GM19438 (cell line): ENCODE results near the gene AKNA.

Experiments
- ATAC-seq: cut with Tn5 transposase; IDR thresholded peaks from one replicate; pipeline ENCODE4 v1.9.1; 2021; ENCODE audit warnings: low read depth; ENCODE audit not compliant: unreplicated experiment

AKNA gene

GRCh38 chr9:114396558-114397218 lies 8.9 kb upstream of the AKNA start:
- ATAC-seq = no peak

GRCh38 chr9:114395768-114396167 lies 8.0 kb upstream of the AKNA start:
- no peak for ATAC-seq

DNA sequence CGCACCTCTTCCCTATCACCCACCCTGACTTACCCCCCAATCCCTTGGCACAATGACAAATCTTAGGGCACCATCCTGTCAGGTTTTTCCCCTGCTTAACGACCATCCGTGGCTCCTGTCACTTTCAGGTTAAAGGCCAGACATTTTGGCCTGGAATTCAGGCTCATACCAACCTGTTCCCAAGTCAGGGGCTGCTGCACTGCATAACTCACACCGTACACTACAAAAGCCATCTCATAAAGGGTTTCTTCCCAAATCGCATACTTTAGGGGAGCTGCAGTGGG lies 7.5 kb upstream of the AKNA start:
- ATAC-seq = no peak

GRCh38 chr9:114394523-114395333 lies 6.9 kb upstream of the AKNA start:
- no peak for ATAC-seq

DNA sequence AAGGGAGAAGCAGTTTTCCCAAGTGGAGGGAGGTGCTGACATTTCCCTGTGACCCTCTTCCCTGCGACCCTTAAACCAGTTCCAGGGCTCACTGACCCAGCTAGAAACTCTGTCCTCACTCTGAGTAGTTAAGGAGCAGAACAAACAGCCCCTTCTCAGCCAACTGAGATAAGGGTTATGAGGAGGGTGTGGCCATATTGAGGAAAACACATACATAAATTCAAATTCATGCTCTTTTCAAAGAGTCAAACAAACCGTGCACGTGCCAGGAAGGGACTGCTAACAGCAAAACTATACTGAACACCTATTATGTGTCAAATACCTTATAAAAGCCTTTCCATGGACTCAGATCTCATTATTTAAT lies 4.9 kb upstream of the AKNA start:
- ATAC-seq = no peak

GRCh38 chr9:114390952-114391351 lies 3.2 kb upstream of the AKNA start:
- ATAC-seq = no peak

DNA sequence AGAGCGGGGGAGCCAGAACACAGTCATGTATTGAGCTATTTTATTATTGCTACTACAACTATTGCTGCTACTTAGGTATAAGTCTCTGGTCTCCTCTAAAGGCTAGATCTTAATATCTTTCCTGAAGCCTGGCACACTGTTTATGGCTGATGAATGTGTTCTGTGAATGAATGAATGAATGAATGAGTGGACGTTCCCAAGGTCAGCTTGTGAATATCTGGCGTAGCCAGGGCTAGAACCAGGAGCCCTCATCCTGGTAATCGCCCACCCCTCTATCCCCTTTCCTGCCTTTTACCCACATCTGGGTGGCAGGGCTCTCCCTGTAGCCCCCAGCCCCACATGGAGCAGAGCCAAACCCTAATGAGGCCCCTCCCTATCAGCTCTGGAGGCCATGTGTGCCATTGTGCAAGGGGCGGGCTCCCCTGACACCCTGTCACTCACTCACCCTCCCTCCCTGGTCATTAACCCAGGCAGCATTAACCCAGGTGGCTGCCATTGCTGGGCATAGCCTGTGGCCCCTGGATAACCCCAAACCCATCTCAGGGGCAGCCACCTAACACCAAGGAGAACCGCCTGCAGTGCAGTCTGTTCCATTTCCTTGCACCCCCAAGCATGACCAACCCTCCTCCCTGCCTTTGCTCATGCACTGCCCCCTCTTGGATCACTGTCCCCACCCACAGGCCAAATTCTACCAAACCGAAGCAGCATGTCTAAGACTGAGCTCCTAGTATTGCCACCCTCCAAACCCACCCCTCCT lies 2.0 kb upstream of the AKNA start:
- no peak for ATAC-seq

DNA sequence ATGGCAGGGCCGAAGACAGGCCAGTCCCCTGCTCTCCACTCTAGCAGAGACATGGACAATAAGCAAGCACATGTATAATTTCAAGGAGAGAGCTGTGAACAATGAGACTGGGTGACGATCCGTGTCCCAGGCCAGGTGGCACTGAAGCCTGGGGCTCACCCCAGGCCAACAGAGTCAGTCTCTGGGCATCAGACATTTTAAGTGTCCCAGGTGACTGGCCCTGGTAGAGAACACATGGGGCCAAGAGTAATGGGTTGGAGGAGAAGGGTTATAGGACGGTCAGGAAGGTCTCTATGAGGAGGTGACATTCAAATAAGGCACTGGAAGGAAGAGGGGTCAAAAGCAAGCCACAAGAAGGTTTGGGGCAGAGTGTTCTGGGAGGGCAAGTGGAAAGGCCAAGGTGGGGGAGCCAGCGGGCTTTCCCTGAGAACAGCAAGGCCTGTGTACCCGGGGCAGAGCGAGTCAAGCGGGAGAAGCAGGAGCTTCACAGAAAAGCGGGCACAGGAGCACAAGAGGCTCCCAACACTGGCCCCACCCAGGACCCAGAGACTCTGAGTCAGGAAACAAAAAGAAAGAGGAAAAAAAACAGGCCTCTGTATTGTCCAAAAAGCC lies 1.1 kb upstream of the AKNA start:
- no peak for ATAC-seq

GRCh38 chr9:114388357-114388682 lies 538 bp upstream of the AKNA start:
- no peak for ATAC-seq

- no peak for ATAC-seq
Measured at GRCh38 chr9:114386886-114387679, 699 bp downstream of the AKNA start.

DNA sequence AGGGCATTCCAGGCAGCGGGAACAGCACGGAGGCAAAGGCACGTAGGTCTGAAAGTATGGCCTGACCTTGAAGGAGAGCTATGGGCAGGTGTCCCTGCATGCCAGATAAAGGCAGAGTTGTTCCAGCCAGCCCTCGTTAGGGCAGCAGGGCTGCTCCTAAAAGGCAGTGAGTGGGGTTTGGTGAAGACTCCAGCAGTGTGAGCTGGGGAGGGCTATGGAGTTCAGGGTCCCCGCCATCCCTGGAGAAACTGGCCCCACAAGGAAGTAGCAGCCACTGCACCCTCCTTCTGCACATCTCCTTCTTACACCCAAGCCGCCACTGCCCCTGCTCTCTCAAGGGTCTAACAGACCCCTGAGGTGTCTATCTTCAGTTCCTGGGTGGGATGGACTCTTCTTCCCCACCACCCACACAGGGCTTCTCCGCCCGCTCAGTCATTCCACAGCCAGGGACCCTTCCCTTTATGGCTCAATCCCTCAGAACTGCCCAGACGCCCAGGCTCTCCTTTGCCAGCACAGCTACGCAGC lies 1.4 kb downstream of the AKNA start:
- ATAC-seq = no peak

GRCh38 chr9:114385397-114386181 lies 2.2 kb downstream of the AKNA start:
- peak; percentile 74 for ATAC-seq

DNA sequence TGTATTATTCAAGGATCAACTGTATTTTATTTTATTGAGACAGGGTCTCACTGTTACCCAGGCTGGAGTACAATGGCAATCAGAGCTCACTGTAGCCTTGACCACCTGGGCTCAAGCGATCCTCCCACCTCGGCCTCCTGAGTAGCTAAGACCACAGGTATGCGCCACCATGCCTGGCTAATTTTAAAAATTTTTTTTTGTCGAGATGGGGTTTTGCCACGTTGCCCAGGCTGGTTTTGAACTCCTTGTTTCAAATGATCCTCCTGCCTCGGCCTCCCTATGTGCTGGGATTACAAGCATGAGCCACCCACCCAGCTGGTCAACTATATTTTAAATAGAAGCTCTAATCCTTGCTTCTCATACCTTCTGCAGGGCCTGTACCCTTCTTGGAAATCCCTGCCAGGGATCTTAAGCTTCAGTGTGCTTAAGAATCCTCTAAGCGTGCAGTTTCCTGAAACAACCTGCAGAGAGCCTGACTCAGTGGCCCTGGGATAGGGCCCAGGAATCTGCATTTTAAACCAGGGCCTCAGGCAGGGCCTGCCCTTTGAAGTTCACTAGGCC lies 2.9 kb downstream of the AKNA start:
- ATAC-seq = no peak

- ATAC-seq = no peak
Measured at GRCh38 chr9:114384341-114384740, 3.4 kb downstream of the AKNA start.

GRCh38 chr9:114383521-114384231 lies 4.1 kb downstream of the AKNA start:
- ATAC-seq = no peak

GRCh38 chr9:114382699-114383520 lies 4.9 kb downstream of the AKNA start:
- no peak for ATAC-seq

DNA sequence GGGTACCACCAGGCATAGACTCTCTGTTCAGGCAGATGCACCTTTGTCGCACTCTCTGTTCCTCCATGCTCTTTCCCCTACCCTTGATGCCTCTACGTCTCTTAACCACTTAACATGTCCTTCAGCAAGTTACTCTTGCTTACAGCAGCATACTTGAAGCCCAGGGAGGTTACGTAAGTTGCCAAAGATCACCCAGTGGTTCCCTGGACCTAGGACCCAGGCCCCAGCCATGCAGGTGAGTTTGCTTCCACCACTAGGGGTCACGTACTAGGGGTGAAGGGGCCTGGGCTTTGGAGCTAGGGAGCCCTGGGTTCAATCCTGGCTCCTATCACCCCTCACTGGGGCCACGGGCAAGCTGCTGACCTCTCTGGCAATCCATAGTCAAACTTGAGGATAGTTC lies 8.9 kb downstream of the AKNA start:
- ATAC-seq = no peak

GRCh38 chr9:114378016-114378415 lies 9.8 kb downstream of the AKNA start:
- ATAC-seq = no peak
